ENCODE measurements around the gene TGFA. TPM values are rescaled to one million over a fixed set of nuclear protein-coding genes. Genes with fewer than 3 reads are reported as not detected.
A peak's percentile ranks its signal among the peaks of the same experiment; 100 is the strongest.

The TGFA gene
- total RNA-seq, 3 donors from 2014 or later (not counting 1 experiment from before 2014, with no cell fraction given) = 5.0 to 13.3 (median 8.6) TPM

DNA sequence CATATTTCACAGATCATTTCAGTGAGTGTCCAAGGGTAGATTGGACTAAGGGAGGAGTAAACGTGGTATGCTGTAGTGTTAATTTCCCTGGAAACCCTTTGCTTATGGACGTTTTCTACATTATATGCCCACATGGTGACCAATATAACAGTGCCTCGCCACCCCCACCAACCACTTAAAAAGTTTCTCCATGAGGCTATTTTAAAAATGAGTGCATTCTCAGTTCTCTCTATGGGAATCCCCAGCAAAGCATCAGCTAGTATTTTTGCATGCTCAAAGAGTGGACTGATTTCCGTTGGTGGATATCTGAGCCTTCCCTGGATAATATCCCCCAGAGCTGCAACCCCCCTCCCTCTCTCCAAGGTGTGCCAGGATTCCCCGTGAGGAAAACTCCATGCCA is 73.2 kb downstream of the TGFA start:
- H3K27me3 ChIP-seq (ENCODE audit: control insufficient read depth, insufficient read depth, low read length) = no peaks in the 10 kb centered on the region
- no peak for DNase-seq
- H3K4me1 ChIP-seq (ENCODE audit: control insufficient read depth, insufficient read depth, low read length) = peaks cover 4% of the 10 kb centered on the region
- TF ChIP-seq, protein P1, sequence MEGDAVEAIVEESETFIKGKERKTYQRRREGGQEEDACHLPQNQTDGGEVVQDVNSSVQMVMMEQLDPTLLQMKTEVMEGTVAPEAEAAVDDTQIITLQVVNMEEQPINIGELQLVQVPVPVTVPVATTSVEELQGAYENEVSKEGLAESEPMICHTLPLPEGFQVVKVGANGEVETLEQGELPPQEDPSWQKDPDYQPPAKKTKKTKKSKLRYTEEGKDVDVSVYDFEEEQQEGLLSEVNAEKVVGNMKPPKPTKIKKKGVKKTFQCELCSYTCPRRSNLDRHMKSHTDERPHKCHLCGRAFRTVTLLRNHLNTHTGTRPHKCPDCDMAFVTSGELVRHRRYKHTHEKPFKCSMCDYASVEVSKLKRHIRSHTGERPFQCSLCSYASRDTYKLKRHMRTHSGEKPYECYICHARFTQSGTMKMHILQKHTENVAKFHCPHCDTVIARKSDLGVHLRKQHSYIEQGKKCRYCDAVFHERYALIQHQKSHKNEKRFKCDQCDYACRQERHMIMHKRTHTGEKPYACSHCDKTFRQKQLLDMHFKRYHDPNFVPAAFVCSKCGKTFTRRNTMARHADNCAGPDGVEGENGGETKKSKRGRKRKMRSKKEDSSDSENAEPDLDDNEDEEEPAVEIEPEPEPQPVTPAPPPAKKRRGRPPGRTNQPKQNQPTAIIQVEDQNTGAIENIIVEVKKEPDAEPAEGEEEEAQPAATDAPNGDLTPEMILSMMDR (IDR thresholded peaks at IDR 0.05) = no peak
- peaks cover 10 to 11% of the 10 kb centered on the region in 2 donors for H3K4me1 Mint-ChIP-seq
- H3K4me3 Mint-ChIP-seq = no peak overlapping the region
- no peaks in the 10 kb centered on the region for H3K27me3 Mint-ChIP-seq (ENCODE audit: low read depth in 2 of 2)
- no peaks in the 10 kb centered on the region for H3K9me3 Mint-ChIP-seq
- no peaks in the 10 kb centered on the region for H3K36me3 ChIP-seq (ENCODE audit: control insufficient read depth, insufficient read depth, low read length)
- H3K27ac ChIP-seq (ENCODE audit: low read length) = no peak overlapping the region
- ATAC-seq = no peak
- intact Hi-C loops (cut with micrococcal nuclease) = no loop called here
- WGBS (ENCODE audit: insufficient coverage) = 85% methylated on average over 5 of the region's 5 CpGs
- no peak overlapping the region for H3K4me3 ChIP-seq (ENCODE audit: low read length)
- peaks cover 4% of the 10 kb centered on the region for H3K9me3 ChIP-seq (ENCODE audit: control insufficient read depth, insufficient read depth, low read length)
- no peak overlapping the region for H3K27ac Mint-ChIP-seq
- no peaks in the 10 kb centered on the region for H3K36me3 Mint-ChIP-seq

GRCh38 chr2:70479816-70480215 is 73.8 kb downstream of the TGFA start:
- no peaks in the 10 kb centered on the region for H3K9me3 Mint-ChIP-seq
- DNase-seq (no peak), ATAC-seq (no peak)
- H3K27ac Mint-ChIP-seq = no peak overlapping the region
- intact Hi-C loops (cut with micrococcal nuclease) = no loop called here
- Histone ChIP-seq H3K27me3 (ENCODE audit: control insufficient read depth, insufficient read depth, low read length) (no peaks in the 10 kb centered on the region), H3K9me3 (ENCODE audit: control insufficient read depth, insufficient read depth, low read length) (peaks cover 4% of the 10 kb centered on the region), H3K4me1 (ENCODE audit: control insufficient read depth, insufficient read depth, low read length) (peaks cover 5% of the 10 kb centered on the region), H3K4me3 (ENCODE audit: low read length) (no peak overlapping the region), H3K27ac (ENCODE audit: low read length) (no peak overlapping the region), H3K36me3 (ENCODE audit: control insufficient read depth, insufficient read depth, low read length) (no peaks in the 10 kb centered on the region)
- WGBS (ENCODE audit: insufficient coverage) = 75% methylated on average over 3 of the region's 3 CpGs
- no peaks in the 10 kb centered on the region for H3K27me3 Mint-ChIP-seq (ENCODE audit: low read depth in 2 of 2)
- TF ChIP-seq, protein P1 (IDR thresholded peaks at IDR 0.05) = no peak
- peaks cover 17% of the 10 kb centered on the region in 2 donors for H3K4me1 Mint-ChIP-seq
- H3K36me3 Mint-ChIP-seq = no peaks in the 10 kb centered on the region
- no peak overlapping the region for H3K4me3 Mint-ChIP-seq

GRCh38 chr2:70477441-70477844 is 76.2 kb downstream of the TGFA start:
- Mint-ChIP-seq H3K4me1 (peaks cover 41% of the 10 kb centered on the region in 2 donors), H3K4me3 (no peak overlapping the region), H3K9me3 (no peaks in the 10 kb centered on the region), H3K27ac (no peak overlapping the region), H3K27me3 (ENCODE audit: low read depth in 2 of 2) (no peaks in the 10 kb centered on the region), H3K36me3 (no peaks in the 10 kb centered on the region)
- DNase-seq = no peak
- TF ChIP-seq, protein P1 (IDR thresholded peaks at IDR 0.05) = no peak
- Histone ChIP-seq H3K36me3 (ENCODE audit: control insufficient read depth, insufficient read depth, low read length) (no peaks in the 10 kb centered on the region), H3K27me3 (ENCODE audit: control insufficient read depth, insufficient read depth, low read length) (no peaks in the 10 kb centered on the region), H3K4me3 (ENCODE audit: low read length) (no peak overlapping the region), H3K4me1 (ENCODE audit: control insufficient read depth, insufficient read depth, low read length) (peaks cover 27% of the 10 kb centered on the region), H3K27ac (ENCODE audit: low read length) (no peak overlapping the region), H3K9me3 (ENCODE audit: control insufficient read depth, insufficient read depth, low read length) (peaks cover 4% of the 10 kb centered on the region)
- 79% methylated on average over 1 of the region's 1 CpG for WGBS (ENCODE audit: insufficient coverage)
- ATAC-seq = no peak
- intact Hi-C loops (cut with micrococcal nuclease) = no loop called here

DNA sequence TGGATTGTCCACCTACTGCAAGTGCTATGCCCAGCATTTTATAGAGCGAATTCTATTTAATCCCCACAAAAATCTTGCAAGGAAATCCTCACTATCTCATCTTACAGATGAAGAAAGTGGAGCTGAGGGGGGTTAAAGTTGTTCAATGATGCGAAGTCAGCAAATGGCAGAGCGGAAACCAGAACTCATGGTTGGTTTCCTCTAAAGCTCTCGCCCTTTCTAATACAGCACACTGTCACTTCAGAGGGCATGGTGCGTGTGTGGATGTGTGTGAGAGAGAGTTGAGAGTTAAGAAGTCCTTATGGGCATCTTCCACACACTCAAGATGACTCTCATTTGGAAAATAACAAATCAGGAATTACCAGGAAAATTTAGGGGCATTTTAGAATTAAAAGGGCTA is 78.4 kb downstream of the TGFA start:
- Histone ChIP-seq H3K36me3 (ENCODE audit: control insufficient read depth, insufficient read depth, low read length) (no peaks in the 10 kb centered on the region), H3K27me3 (ENCODE audit: control insufficient read depth, insufficient read depth, low read length) (no peaks in the 10 kb centered on the region), H3K27ac (ENCODE audit: low read length) (no peak overlapping the region), H3K9me3 (ENCODE audit: control insufficient read depth, insufficient read depth, low read length) (no peaks in the 10 kb centered on the region), H3K4me1 (ENCODE audit: control insufficient read depth, insufficient read depth, low read length) (peaks cover 48% of the 10 kb centered on the region), H3K4me3 (ENCODE audit: low read length) (no peak overlapping the region)
- DNase-seq (peak; percentile 28 to 45), ATAC-seq (peak; percentile 77 to 84 (median 80))
- no peaks in the 10 kb centered on the region for H3K27me3 Mint-ChIP-seq (ENCODE audit: low read depth in 2 of 2)
- H3K9me3 Mint-ChIP-seq = no peaks in the 10 kb centered on the region
- no CpG with 5 or more reads among the region's 5 CpGs for WGBS (ENCODE audit: insufficient coverage)
- H3K36me3 Mint-ChIP-seq = no peaks in the 10 kb centered on the region
- intact Hi-C loops (cut with micrococcal nuclease) = loop anchor here (2.0 kb wide), 1 partner anchor 26 kb away; no protein-coding TSS in a partner anchor
- H3K4me3 Mint-ChIP-seq = peak overlapping the region; percentile 54
- peak overlapping the region; percentile 81 to 84 for H3K27ac Mint-ChIP-seq
- TF ChIP-seq, protein P1 (IDR thresholded peaks at IDR 0.05) = no peak
- peaks cover 58 to 60% of the 10 kb centered on the region in 2 donors for H3K4me1 Mint-ChIP-seq

All from natural killer cell (primary cell).